ENCODE measurements around the gene IQCM. TPM values are rescaled to one million over a fixed set of nuclear protein-coding genes. Genes with fewer than 3 reads are reported as not detected.

IQCM gene
- total and polyA plus RNA-seq, 2 donors (not counting 3 experiments of a cell fraction or from before 2014, with no cell fraction given), result not detected

DNA sequence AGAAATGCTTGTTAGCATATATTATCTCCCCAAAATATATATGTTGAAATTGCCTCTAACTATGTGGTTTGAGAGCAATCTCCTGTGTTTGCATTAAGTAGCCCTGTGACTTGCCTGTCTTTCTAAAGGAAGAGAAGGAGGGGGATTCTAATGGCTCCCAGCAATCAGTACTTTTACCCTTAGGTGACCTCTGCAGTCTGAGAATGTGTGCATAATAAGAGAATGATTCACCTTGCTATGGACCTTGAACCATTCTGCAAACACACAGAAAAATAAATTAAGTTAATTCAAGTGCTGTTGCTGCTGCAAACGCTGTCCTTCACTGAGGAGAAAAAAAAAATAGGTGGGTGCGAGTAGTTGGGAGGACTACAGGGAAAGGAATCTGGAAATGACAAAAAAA, 322.2 kb downstream of the IQCM start:
- Histone ChIP-seq H3K27ac (ENCODE audit: insufficient read depth, low read depth, low read length) (no peak overlapping the region), H3K79me2 (ENCODE audit: control insufficient read depth, insufficient read depth, low read length) (no peaks in the 10 kb centered on the region), H3K9ac (replicated peaks; ENCODE audit: extremely low read depth, insufficient read depth, low read length) (no peak overlapping the region), H3K4me3 (replicated peaks in 1 of 3; ENCODE audit: insufficient read depth in 1 of 3, low read depth in 1 of 3, low read length in 3 of 3) (no peak overlapping the region), H3K4me1 (ENCODE audit: control insufficient read depth, extremely low read depth, insufficient read depth, low read length) (no peaks in the 10 kb centered on the region), H3K9me1 (replicated peaks; ENCODE audit: control insufficient read depth, extremely low read depth, insufficient read depth, low read length) (no peaks in the 10 kb centered on the region), H2AFZ (ENCODE audit: low read depth, low read length) (no peak overlapping the region), H4K20me1 (replicated peaks; ENCODE audit: control insufficient read depth, extremely low read depth, insufficient read depth, low read length) (no peaks in the 10 kb centered on the region), H3K36me3 (ENCODE audit: control insufficient read depth in 2 of 2, extremely low read depth in 1 of 2, insufficient read depth in 2 of 2, low read length in 2 of 2) (no peaks in the 10 kb centered on the region), H3K4me2 (ENCODE audit: insufficient read depth, low read length) (no peak overlapping the region), H3K9me3 (replicated peaks; ENCODE audit: control insufficient read depth, insufficient read depth, low read length) (peaks cover 6% of the 10 kb centered on the region), H3K27me3 (ENCODE audit: control insufficient read depth in 2 of 2, insufficient read depth in 2 of 2, low read length in 2 of 2) (no peaks in the 10 kb centered on the region)
- ChIA-PET POLR2A (no interaction called here), CTCF (no interaction called here)
- intact Hi-C loops (cut with micrococcal nuclease), result no loop called here
- TF ChIP-seq JUN (IDR thresholded peaks at IDR 0.05; ENCODE audit: borderline replicate concordance, insufficient read depth, insufficient read length, low read depth), result no peak
- TF ChIP-seq GATA2 (IDR thresholded peaks at IDR 0.05; ENCODE audit: insufficient read depth, insufficient read length, low read depth, low read length), result no peak
- no peak for TF ChIP-seq MYC (IDR thresholded peaks at IDR 0.05; ENCODE audit: low read depth, low read length)
- TF ChIP-seq POLR2AphosphoS5 (IDR thresholded peaks at IDR 0.05; ENCODE audit: insufficient read depth, low read depth, low read length), result no peak
- no peak for TF ChIP-seq EZH2 (IDR thresholded peaks at IDR 0.05; ENCODE audit: borderline replicate concordance, low read depth, low read length, severe bottlenecking)
- no peak for TF ChIP-seq POLR2A (IDR thresholded peaks at IDR 0.05; ENCODE audit: low read depth, low read length)
- TF ChIP-seq FOS (IDR thresholded peaks at IDR 0.05; ENCODE audit: borderline replicate concordance, insufficient read depth, low read length), result no peak
- TF ChIP-seq, protein P1, sequence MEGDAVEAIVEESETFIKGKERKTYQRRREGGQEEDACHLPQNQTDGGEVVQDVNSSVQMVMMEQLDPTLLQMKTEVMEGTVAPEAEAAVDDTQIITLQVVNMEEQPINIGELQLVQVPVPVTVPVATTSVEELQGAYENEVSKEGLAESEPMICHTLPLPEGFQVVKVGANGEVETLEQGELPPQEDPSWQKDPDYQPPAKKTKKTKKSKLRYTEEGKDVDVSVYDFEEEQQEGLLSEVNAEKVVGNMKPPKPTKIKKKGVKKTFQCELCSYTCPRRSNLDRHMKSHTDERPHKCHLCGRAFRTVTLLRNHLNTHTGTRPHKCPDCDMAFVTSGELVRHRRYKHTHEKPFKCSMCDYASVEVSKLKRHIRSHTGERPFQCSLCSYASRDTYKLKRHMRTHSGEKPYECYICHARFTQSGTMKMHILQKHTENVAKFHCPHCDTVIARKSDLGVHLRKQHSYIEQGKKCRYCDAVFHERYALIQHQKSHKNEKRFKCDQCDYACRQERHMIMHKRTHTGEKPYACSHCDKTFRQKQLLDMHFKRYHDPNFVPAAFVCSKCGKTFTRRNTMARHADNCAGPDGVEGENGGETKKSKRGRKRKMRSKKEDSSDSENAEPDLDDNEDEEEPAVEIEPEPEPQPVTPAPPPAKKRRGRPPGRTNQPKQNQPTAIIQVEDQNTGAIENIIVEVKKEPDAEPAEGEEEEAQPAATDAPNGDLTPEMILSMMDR (IDR thresholded peaks at IDR 0.05; ENCODE audit: extremely low read depth in 1 of 2, insufficient read depth in 1 of 2, low read depth in 1 of 2, low read length in 2 of 2), result no peak
- TF ChIP-seq, protein P2, sequence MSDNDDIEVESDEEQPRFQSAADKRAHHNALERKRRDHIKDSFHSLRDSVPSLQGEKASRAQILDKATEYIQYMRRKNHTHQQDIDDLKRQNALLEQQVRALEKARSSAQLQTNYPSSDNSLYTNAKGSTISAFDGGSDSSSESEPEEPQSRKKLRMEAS (IDR thresholded peaks at IDR 0.05; ENCODE audit: insufficient read depth, insufficient read length), result no peak
- BruUV-seq (replicated peaks), result no TSS peak
- DNase-seq (ENCODE audit: low read depth, low spot score), result no peak
- no peak for FAIRE-seq
- dilution Hi-C loops (cut with MboI; ENCODE audit: extremely low pct_ligation_motif_present, low sequenced_read_pairs), result no loop called here
